Thyroid gland (tissue), 4 donors: Measurements from ENCODE around the gene OR7A17. TPM values are rescaled to one million over a fixed set of nuclear protein-coding genes. Genes with fewer than 3 reads are reported as not detected.

Experiments used
- DNase-seq, 2 donors: peaks; one replicate each; pipeline ENCODE4 v3.0.0-alpha.2; 2019
- H3K27ac ChIP-seq, 3 donors: fragments of 200-600 bp; sonication (generic); 1 replicate in 2 of 3; 2 replicates in 1 of 3; pipeline ENCODE4 v1.5.1; 2016 to 2019; ENCODE audit warnings: mild to moderate bottlenecking in 1 of 3, moderate library complexity in 1 of 3
- H3K27me3 ChIP-seq: fragments of 200-600 bp; sonication (generic); one replicate; pipeline ENCODE4 v1.5.1; 2019
- H3K36me3 ChIP-seq, 2 donors: fragments of 200-600 bp; sonication (generic); one replicate each; pipeline ENCODE4 v1.5.1; 2016 to 2019
- H3K4me1 ChIP-seq, 2 donors: fragments of 200-600 bp; sonication (generic); one replicate each; pipeline ENCODE4 v1.5.1; 2017 to 2019
- H3K4me3 ChIP-seq, 3 donors: fragments of 200-600 bp; sonication (generic); replicated peaks in 1 of 3; 1 replicate in 2 of 3; 2 replicates in 1 of 3; pipeline ENCODE4 v1.5.1; 2016; ENCODE audit warnings: mild to moderate bottlenecking in 1 of 3
- H3K9me3 ChIP-seq: fragments of 200-600 bp; sonication (generic); one replicate; pipeline ENCODE4 v1.5.1; 2017
- POLR2A ChIP-seq, 2 donors: fragments of 450-650 bp; IDR thresholded peaks; one replicate each; pipeline ENCODE4 v1.6.1; 2017; ENCODE audit warnings: antibody characterized with exemption in 2 of 2, mild to moderate bottlenecking in 2 of 2, moderate library complexity in 1 of 2
- WGBS, 2 donors: methylation state at CpG; one replicate each; pipeline ENCODE4 v1.1.5; 2017; 5-methylcytosine and 5-hydroxymethylcytosine counted together
- intact Hi-C: fragments of 100-400 bp; cut with DNase I; formaldehyde crosslinking; loops from one replicate; pipeline ENCODE4 v1.15.1; 2023
- small RNA-seq: library from RNA; depleted of rRNA; stranded (forward); fragments of <200 nt; gene quantifications from one replicate; pipeline ENCODE3, GENCODE V24; 2016
- total RNA-seq, 4 donors: library from RNA; depleted of rRNA; stranded (reverse); fragments of >200 nt; gene quantifications; one replicate each; pipeline ENCODE4 v1.2.3, GENCODE V29; 2016
- TF ChIP-seq, protein P1 (sequence below), 6 experiments: fragments of 200-600 bp in 3 of 6; fragments of 450-650 bp in 3 of 6; sonication (generic) in 3 of 6; IDR thresholded peaks; one replicate each; pipeline ENCODE4 v1.5.1; 2016 to 2019; ENCODE audit warnings: antibody characterized with exemption in 6 of 6, mild to moderate bottlenecking in 2 of 6, inconsistent platforms in 1 of 6, moderate library complexity in 1 of 6

Gene OR7A17
- total RNA-seq, 4 donors from 2014 or later = not detected

DNA sequence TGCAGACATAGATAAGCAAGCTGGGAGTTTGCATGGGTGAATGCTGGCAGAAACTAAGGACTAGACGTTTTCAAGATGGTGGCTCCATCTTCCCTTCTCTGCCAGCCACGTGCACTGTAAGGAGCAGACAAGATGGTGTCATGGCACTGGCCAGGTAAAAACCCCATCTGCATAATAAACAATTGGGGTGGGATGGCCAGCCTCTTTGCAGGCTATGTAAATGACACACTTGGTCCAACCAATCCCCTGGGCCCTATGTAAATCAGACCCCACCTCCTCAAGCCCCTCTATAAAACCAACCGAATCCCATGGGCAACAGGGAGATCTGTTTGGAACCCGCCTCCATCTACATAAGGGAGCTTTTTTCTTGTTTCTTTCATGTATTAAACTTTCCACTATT lies 48.5 kb downstream of the OR7A17 start:
- no peak overlapping the region for H3K27ac ChIP-seq
- no peak overlapping the region for H3K4me3 ChIP-seq
- no peaks in the 10 kb centered on the region for H3K4me1 ChIP-seq
- intact Hi-C loops = no loop called here
- no peaks in the 10 kb centered on the region for H3K36me3 ChIP-seq
- H3K27me3 ChIP-seq = no peaks in the 10 kb centered on the region
- no peak for TF ChIP-seq POLR2A (IDR thresholded peaks at IDR 0.05)
- TF ChIP-seq, protein P1, sequence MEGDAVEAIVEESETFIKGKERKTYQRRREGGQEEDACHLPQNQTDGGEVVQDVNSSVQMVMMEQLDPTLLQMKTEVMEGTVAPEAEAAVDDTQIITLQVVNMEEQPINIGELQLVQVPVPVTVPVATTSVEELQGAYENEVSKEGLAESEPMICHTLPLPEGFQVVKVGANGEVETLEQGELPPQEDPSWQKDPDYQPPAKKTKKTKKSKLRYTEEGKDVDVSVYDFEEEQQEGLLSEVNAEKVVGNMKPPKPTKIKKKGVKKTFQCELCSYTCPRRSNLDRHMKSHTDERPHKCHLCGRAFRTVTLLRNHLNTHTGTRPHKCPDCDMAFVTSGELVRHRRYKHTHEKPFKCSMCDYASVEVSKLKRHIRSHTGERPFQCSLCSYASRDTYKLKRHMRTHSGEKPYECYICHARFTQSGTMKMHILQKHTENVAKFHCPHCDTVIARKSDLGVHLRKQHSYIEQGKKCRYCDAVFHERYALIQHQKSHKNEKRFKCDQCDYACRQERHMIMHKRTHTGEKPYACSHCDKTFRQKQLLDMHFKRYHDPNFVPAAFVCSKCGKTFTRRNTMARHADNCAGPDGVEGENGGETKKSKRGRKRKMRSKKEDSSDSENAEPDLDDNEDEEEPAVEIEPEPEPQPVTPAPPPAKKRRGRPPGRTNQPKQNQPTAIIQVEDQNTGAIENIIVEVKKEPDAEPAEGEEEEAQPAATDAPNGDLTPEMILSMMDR (IDR thresholded peaks at IDR 0.05) = no peak
- H3K9me3 ChIP-seq = no peaks in the 10 kb centered on the region
- 69 to 83% methylated on average over 4 of the region's 4 CpGs for WGBS, 2 donors
- no peak for DNase-seq

- intact Hi-C loops = no loop called here
- TF ChIP-seq POLR2A (IDR thresholded peaks at IDR 0.05) = no peak
- TF ChIP-seq, protein P1 (IDR thresholded peaks at IDR 0.05) = no peak
- 6 to 17% methylated on average over 1 of the region's 1 CpG for WGBS, 2 donors
Observed at GRCh38 chr19:14835011-14835410, 50.9 kb downstream of the OR7A17 start, which contains the start of the genes OR7A5 and OR7C1. Gene OR7A5 (minus strand): TSS chr19:14835185. CDS start chr19:14828241, 6,944 bp downstream. Gene OR7C1 (minus strand): TSS chr19:14835185. CDS start chr19:14800136, 35,049 bp downstream.

GRCh38 chr19:14830702-14831101 lies 55.2 kb downstream of the OR7A17 start:
- Histone ChIP-seq H3K27me3 (no peaks in the 10 kb centered on the region), H3K4me3 (no peak overlapping the region), H3K4me1 (no peaks in the 10 kb centered on the region), H3K27ac (no peak overlapping the region), H3K9me3 (no peaks in the 10 kb centered on the region), H3K36me3 (no peaks in the 10 kb centered on the region)
- DNase-seq = no peak
- 62 to 76% methylated on average over 4 of the region's 4 CpGs for WGBS, 2 donors
- intact Hi-C loops = no loop called here
- no peak for TF ChIP-seq POLR2A (IDR thresholded peaks at IDR 0.05)
- TF ChIP-seq, protein P1 (IDR thresholded peaks at IDR 0.05) = no peak

More at GRCh38 chr19:14835011-14835410, 50.9 kb downstream of the OR7A17 start, which contains the start of the genes OR7A5 and OR7C1:
- Histone ChIP-seq H3K27me3 (no peaks in the 10 kb centered on the region), H3K4me1 (no peaks in the 10 kb centered on the region), H3K9me3 (no peaks in the 10 kb centered on the region), H3K36me3 (no peaks in the 10 kb centered on the region), H3K27ac (no peak within 1 kb of the TSS), H3K4me3 (no peak within 1 kb of the TSS)
- no peak for DNase-seq

Small RNA genes lying within 50 kb of the gene (small RNA-seq; reads per million reads assigned to genes)
- not detected for gene OR7A18P

Other genes starting within 250 kb of the OR7A17 start
- under 1 TPM in 1 of 4 donors, not detected in 3; 0.24 TPM for gene ADGRE3, start 211.3 kb downstream of the OR7A17 start, total RNA-seq
- 10 to 100 TPM; 22.8 to 50.1 (median 26.0) TPM for gene ZNF333, start 196.1 kb downstream of the OR7A17 start, total RNA-seq
- gene ADGRE2, start 107.6 kb downstream of the OR7A17 start, total RNA-seq = 1 to 10 TPM in 3 of 4 donors, under 1 TPM in 1; 0.33 to 6.0 (median 2.0) TPM
- gene OR7A5, start 50.9 kb downstream of the OR7A17 start, total RNA-seq = not detected
- gene OR7C1, start 50.9 kb downstream of the OR7A17 start, total RNA-seq = under 1 TPM in 1 of 4 donors, not detected in 3; under 0.01 TPM
- gene OR7A10, start 37.2 kb downstream of the OR7A17 start, total RNA-seq = not detected
- gene OR7C2, start 55.4 kb upstream of the OR7A17 start, total RNA-seq = not detected
- gene SLC1A6, start 93.7 kb upstream of the OR7A17 start, total RNA-seq = 1 to 10 TPM in 1 of 4 donors, under 1 TPM in 1, not detected in 2; 0.67 to 1.5 TPM
- gene CASP14, start 163.3 kb upstream of the OR7A17 start, total RNA-seq = not detected
- not detected for gene OR1I1, start 196.1 kb upstream of the OR7A17 start, total RNA-seq
- gene SYDE1, start 221.3 kb upstream of the OR7A17 start, total RNA-seq = 10 to 100 TPM; 12.6 to 17.9 (median 15.5) TPM